Measurements from ENCODE around the gene GCN1. TPM values are rescaled to one million over a fixed set of nuclear protein-coding genes. Genes with fewer than 3 reads are reported as not detected.
"Not testable (repeated sequence)": the region's sequence is repeated elsewhere in the genome, so short reads cannot be mapped to it uniquely, and the experiment has no call there.

The GCN1 gene
- total RNA-seq, 1 donor from 2014 or later: 123 TPM

- peak overlapping the region; percentile 88 for H3K27ac ChIP-seq (ENCODE audit: low read depth, low read length)
- Mint-ChIP-seq H3K27ac (ENCODE audit: unreplicated experiment) (no peak overlapping the region), H3K27me3 (ENCODE audit: low read depth, unreplicated experiment) (no peaks in the 10 kb centered on the region)
These were observed 43.7 kb upstream of the GCN1 start for GRCh38 chr12:120238217-120238616.

GRCh38 chr12:120237360-120238171 lies 43.1 kb upstream of the GCN1 start:
- peaks cover 44% of the 10 kb centered on the region for H4K20me1 ChIP-seq (ENCODE audit: insufficient read depth, low read length)
- FAIRE-seq: no peak
- no peaks in the 10 kb centered on the region for H3K27me3 Mint-ChIP-seq (ENCODE audit: low read depth, unreplicated experiment)

More at GRCh38 chr12:120238217-120238616, 43.7 kb upstream of the GCN1 start:
- Histone ChIP-seq H3K9me3 (ENCODE audit: insufficient read depth, low read depth, low read length) (no peaks in the 10 kb centered on the region), H4K20me1 (ENCODE audit: insufficient read depth, low read length) (peaks cover 51% of the 10 kb centered on the region), H3K27me3 (ENCODE audit: insufficient read depth, low read length) (no peaks in the 10 kb centered on the region), H3K4me2 (ENCODE audit: low read length) (peak overlapping the region; percentile 69), H3K4me1 (ENCODE audit: insufficient read depth, low read length) (peaks cover 58% of the 10 kb centered on the region), H3K4me3 (ENCODE audit: insufficient read depth, low read depth, low read length) (no peak overlapping the region), H2AFZ (ENCODE audit: low read depth, low read length) (no peak overlapping the region), H3K79me2 (ENCODE audit: insufficient read depth, low read length) (peaks cover 100% of the 10 kb centered on the region), H3K9ac (ENCODE audit: low read length) (peak overlapping the region; percentile 67), H3K36me3 (ENCODE audit: insufficient read depth, low read length) (no peaks in the 10 kb centered on the region)
- peaks cover 71% of the 10 kb centered on the region for H3K4me1 Mint-ChIP-seq (ENCODE audit: low read depth, unreplicated experiment)
- peak overlapping the region; percentile 69 for H3K4me3 Mint-ChIP-seq (ENCODE audit: unreplicated experiment)
- no peak for FAIRE-seq
- H3K9me3 Mint-ChIP-seq (ENCODE audit: unreplicated experiment): no peaks in the 10 kb centered on the region
- H3K36me3 Mint-ChIP-seq (ENCODE audit: low read depth, unreplicated experiment): peaks cover 5% of the 10 kb centered on the region
- no peak for TF ChIP-seq EZH2 (IDR thresholded peaks at IDR 0.05; ENCODE audit: insufficient read depth, low read length)
- no peak for TF ChIP-seq CTCF (IDR thresholded peaks at IDR 0.05; ENCODE audit: insufficient read depth, low read depth, low read length)
- DNase-seq (ENCODE audit: low read depth): no peak

GRCh38 chr12:120236809-120237208 lies 42.3 kb upstream of the GCN1 start:
- Mint-ChIP-seq H3K4me1 (ENCODE audit: low read depth, unreplicated experiment) (peaks cover 76% of the 10 kb centered on the region), H3K27ac (ENCODE audit: unreplicated experiment) (peak overlapping the region; percentile 47)
- DNase-seq (ENCODE audit: low read depth); H3K36me3 Mint-ChIP-seq (ENCODE audit: low read depth, unreplicated experiment); H3K4me3 ChIP-seq (ENCODE audit: insufficient read depth, low read depth, low read length); H3K27me3 ChIP-seq (ENCODE audit: insufficient read depth, low read length); H3K4me3 Mint-ChIP-seq (ENCODE audit: unreplicated experiment); H3K9me3 Mint-ChIP-seq (ENCODE audit: unreplicated experiment); H3K9me3 ChIP-seq (ENCODE audit: insufficient read depth, low read depth, low read length); H2AFZ ChIP-seq (ENCODE audit: low read depth, low read length); FAIRE-seq; H3K9ac ChIP-seq (ENCODE audit: low read length); H3K27ac ChIP-seq (ENCODE audit: low read depth, low read length); H3K27me3 Mint-ChIP-seq (ENCODE audit: low read depth, unreplicated experiment); H3K36me3 ChIP-seq (ENCODE audit: insufficient read depth, low read length): not testable (repeated sequence)
- peak overlapping the region; percentile 69 for H3K4me2 ChIP-seq (ENCODE audit: low read length)
- H4K20me1 ChIP-seq (ENCODE audit: insufficient read depth, low read length): peaks cover 37% of the 10 kb centered on the region
- H3K79me2 ChIP-seq (ENCODE audit: insufficient read depth, low read length): peaks cover 100% of the 10 kb centered on the region
- peaks cover 69% of the 10 kb centered on the region for H3K4me1 ChIP-seq (ENCODE audit: insufficient read depth, low read length)

More at GRCh38 chr12:120237360-120238171, 43.1 kb upstream of the GCN1 start:
- H3K27ac Mint-ChIP-seq (ENCODE audit: unreplicated experiment): peak overlapping the region; percentile 77
- peaks cover 100% of the 10 kb centered on the region for H3K79me2 ChIP-seq (ENCODE audit: insufficient read depth, low read length)
- peak overlapping the region; percentile 69 for H3K4me2 ChIP-seq (ENCODE audit: low read length)
- H3K9me3 ChIP-seq (ENCODE audit: insufficient read depth, low read depth, low read length): no peaks in the 10 kb centered on the region
- H3K4me3 Mint-ChIP-seq (ENCODE audit: unreplicated experiment): peak overlapping the region; percentile 69
- peak overlapping the region; percentile 88 for H3K27ac ChIP-seq (ENCODE audit: low read depth, low read length)
- H3K36me3 ChIP-seq (ENCODE audit: insufficient read depth, low read length): no peaks in the 10 kb centered on the region
- H3K4me3 ChIP-seq (ENCODE audit: insufficient read depth, low read depth, low read length): no peak overlapping the region
- H3K4me1 Mint-ChIP-seq (ENCODE audit: low read depth, unreplicated experiment): peaks cover 73% of the 10 kb centered on the region
- H3K9me3 Mint-ChIP-seq (ENCODE audit: unreplicated experiment): no peaks in the 10 kb centered on the region
- H3K4me1 ChIP-seq (ENCODE audit: insufficient read depth, low read length): peaks cover 61% of the 10 kb centered on the region
- no peak overlapping the region for H2AFZ ChIP-seq (ENCODE audit: low read depth, low read length)
- H3K9ac ChIP-seq (ENCODE audit: low read length): peak overlapping the region; percentile 67
- H3K36me3 Mint-ChIP-seq (ENCODE audit: low read depth, unreplicated experiment): peaks cover 5% of the 10 kb centered on the region
- TF ChIP-seq EZH2 (IDR thresholded peaks at IDR 0.05; ENCODE audit: insufficient read depth, low read length) (no peak), CTCF (IDR thresholded peaks at IDR 0.05; ENCODE audit: insufficient read depth, low read depth, low read length) (no peak)
- DNase-seq (ENCODE audit: low read depth): peak; percentile 77
- H3K27me3 ChIP-seq (ENCODE audit: insufficient read depth, low read length): no peaks in the 10 kb centered on the region
